ENCODE measurements around the gene MICU1.

GRCh38 chr10:72517244-72517643 is 108.6 kb downstream of the MICU1 start:
- TF ChIP-seq CTCF (IDR thresholded peaks at IDR 0.05; ENCODE audit: insufficient read depth, low read length, poor library complexity, severe bottlenecking) (no peak), EZH2phosphoT487 (conservative IDR thresholded peaks at IDR 0.05; ENCODE audit: low read length) (no peak)

All from SU-DHL-6 (cell line).